ENCODE data around the gene TCTN1. TPM values are rescaled to one million over a fixed set of nuclear protein-coding genes. Genes with fewer than 3 reads are reported as not detected.

The TCTN1 gene
- total RNA-seq, 1 experiment from 2014 or later: 11.1 TPM

DNA sequence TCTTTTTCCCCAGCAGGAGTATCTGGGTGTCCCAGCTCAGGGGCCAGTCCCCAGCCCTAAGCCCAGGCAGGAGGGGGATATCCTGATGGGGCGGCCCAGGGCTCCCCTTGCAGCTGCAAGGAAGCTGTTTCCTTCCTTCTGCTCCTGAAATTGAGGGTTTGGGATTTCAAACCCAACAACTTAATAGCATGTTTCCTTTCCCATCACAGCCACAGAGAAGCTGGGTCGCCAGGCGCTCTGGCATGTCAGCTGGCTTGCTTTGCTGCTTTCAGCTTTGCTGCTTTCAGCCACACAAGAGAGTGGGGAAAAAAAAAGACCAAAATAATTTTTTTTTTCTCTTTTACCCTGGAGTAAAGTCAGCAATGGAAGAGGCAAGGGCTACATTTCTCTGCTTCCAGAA is 44.9 kb downstream of the TCTN1 start:
- no peak overlapping the region for H2BK15ac ChIP-seq (ENCODE audit: low read depth, low read length)
- no peak for DNase-seq

More for the DNA sequence above, 44.9 kb downstream of the TCTN1 start:
- no peak overlapping the region for H3K14ac ChIP-seq (ENCODE audit: insufficient read depth, low read length)
- peaks cover 13 to 20% of the 10 kb centered on the region in 2 experiments for H3K4me1 Mint-ChIP-seq
- H3T11ph ChIP-seq (ENCODE audit: low read length): no peak overlapping the region
- no peak overlapping the region for H3K23ac ChIP-seq (ENCODE audit: insufficient read length, low read depth, low read length)
- H3K9ac ChIP-seq (ENCODE audit: extremely low read depth, insufficient read length, low read length): no peak overlapping the region
- no peak overlapping the region for H2BK20ac ChIP-seq (ENCODE audit: low read depth, low read length, poor library complexity, severe bottlenecking)
- WGBS (ENCODE audit: extremely low coverage, insufficient read length, low lambda C conversion rate): no CpG with 5 or more reads among the region's 3 CpGs
- H3K36me3 Mint-ChIP-seq (ENCODE audit: insufficient read depth in 1 of 3, low read depth in 3 of 3): peaks cover 0 to 14% (median 0%) of the 10 kb centered on the region in 3 experiments; a peak in 2 of 7 replicates
- H2BK12ac ChIP-seq (ENCODE audit: insufficient read length, low read depth, low read length): no peak overlapping the region
- H3K9me3 Mint-ChIP-seq: no peaks in the 10 kb centered on the region
- no peaks in the 10 kb centered on the region for H3K79me2 ChIP-seq (ENCODE audit: insufficient read depth, low read length)
- H3K79me1 ChIP-seq (ENCODE audit: insufficient read depth, low read depth, low read length, poor library complexity, severe bottlenecking): no peaks in the 10 kb centered on the region
- H3K27ac ChIP-seq (ENCODE audit: insufficient read length, low read depth, low read length): no peak overlapping the region
- no peak overlapping the region for H3K27ac Mint-ChIP-seq
- no peak overlapping the region for H3K4ac ChIP-seq (ENCODE audit: low read depth, low read length)
- H4K8ac ChIP-seq (replicated peaks; ENCODE audit: insufficient read length, low read depth, low read length): no peak overlapping the region
- H3K9me3 ChIP-seq (ENCODE audit: control insufficient read depth, low read depth, low read length): no peaks in the 10 kb centered on the region
- no peak overlapping the region for H3K56ac ChIP-seq (ENCODE audit: insufficient read length, low read depth, low read length)
- no peak overlapping the region for H2BK5ac ChIP-seq (ENCODE audit: insufficient read length, low read length)
- no peaks in the 10 kb centered on the region for H3K27me3 ChIP-seq (ENCODE audit: insufficient read depth, low read length)
- H3K23me2 ChIP-seq (ENCODE audit: insufficient read length, low read depth, low read length, poor library complexity, severe bottlenecking): no peaks in the 10 kb centered on the region
- no peak overlapping the region for H4K5ac ChIP-seq (ENCODE audit: insufficient read length, low read depth, low read length)
- H3K18ac ChIP-seq (ENCODE audit: insufficient read length, low read depth, low read length): no peak overlapping the region
- H2AK5ac ChIP-seq (ENCODE audit: insufficient read length, low read length): no peak overlapping the region
- no peak overlapping the region for H2AFZ ChIP-seq (ENCODE audit: low read length)
- H4K91ac ChIP-seq (ENCODE audit: insufficient read length, low read depth, low read length): no peak overlapping the region
- peaks cover 4% of the 10 kb centered on the region; the same call in 1 of the 2 replicates for H3K4me1 ChIP-seq (ENCODE audit: insufficient read depth, low read length)
- TF ChIP-seq, protein P1, sequence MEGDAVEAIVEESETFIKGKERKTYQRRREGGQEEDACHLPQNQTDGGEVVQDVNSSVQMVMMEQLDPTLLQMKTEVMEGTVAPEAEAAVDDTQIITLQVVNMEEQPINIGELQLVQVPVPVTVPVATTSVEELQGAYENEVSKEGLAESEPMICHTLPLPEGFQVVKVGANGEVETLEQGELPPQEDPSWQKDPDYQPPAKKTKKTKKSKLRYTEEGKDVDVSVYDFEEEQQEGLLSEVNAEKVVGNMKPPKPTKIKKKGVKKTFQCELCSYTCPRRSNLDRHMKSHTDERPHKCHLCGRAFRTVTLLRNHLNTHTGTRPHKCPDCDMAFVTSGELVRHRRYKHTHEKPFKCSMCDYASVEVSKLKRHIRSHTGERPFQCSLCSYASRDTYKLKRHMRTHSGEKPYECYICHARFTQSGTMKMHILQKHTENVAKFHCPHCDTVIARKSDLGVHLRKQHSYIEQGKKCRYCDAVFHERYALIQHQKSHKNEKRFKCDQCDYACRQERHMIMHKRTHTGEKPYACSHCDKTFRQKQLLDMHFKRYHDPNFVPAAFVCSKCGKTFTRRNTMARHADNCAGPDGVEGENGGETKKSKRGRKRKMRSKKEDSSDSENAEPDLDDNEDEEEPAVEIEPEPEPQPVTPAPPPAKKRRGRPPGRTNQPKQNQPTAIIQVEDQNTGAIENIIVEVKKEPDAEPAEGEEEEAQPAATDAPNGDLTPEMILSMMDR (conservative IDR thresholded peaks at IDR 0.05): no peak
- H3K27me3 Mint-ChIP-seq (ENCODE audit: low read depth): peaks cover 1% of the 10 kb centered on the region
- no peak overlapping the region for H2BK120ac ChIP-seq (ENCODE audit: low read depth, low read length, poor library complexity, severe bottlenecking)
- H3K4me2 ChIP-seq (ENCODE audit: insufficient read depth, insufficient read length, low read length): no peak overlapping the region
- H4K20me1 ChIP-seq (ENCODE audit: control insufficient read depth, insufficient read depth, insufficient read length): peaks cover 3% of the 10 kb centered on the region
- no peak overlapping the region; a peak in 1 of 5 replicates for H3K4me3 Mint-ChIP-seq

Measured in H9 (cell line).